Hepatocyte (in vitro differentiated cells): ENCODE data around the gene CNP.

Experiments used
- EZH2 ChIP-seq: fragments of 200-600 bp; sonication (generic); IDR thresholded peaks from 2 replicates; pipeline ENCODE4 v1.6.1; 2016; ENCODE audit warnings: antibody characterized with exemption, mild to moderate bottlenecking, borderline replicate concordance
- EZH2phosphoT487 ChIP-seq: fragments of 200-600 bp; sonication (generic); IDR thresholded peaks from one replicate; pipeline ENCODE4 v1.6.1; 2018; ENCODE audit warnings: antibody characterized with exemption, mild to moderate bottlenecking, low read depth, moderate library complexity; ENCODE audit not compliant: unreplicated experiment, severe bottlenecking
- TF ChIP-seq, protein P1 (sequence below): fragments of 200-600 bp; sonication (generic); IDR thresholded peaks from 2 replicates; pipeline ENCODE4 v1.5.1; 2016; ENCODE audit warnings: antibody characterized with exemption, mild to moderate bottlenecking; ENCODE audit not compliant: poor library complexity

DNA sequence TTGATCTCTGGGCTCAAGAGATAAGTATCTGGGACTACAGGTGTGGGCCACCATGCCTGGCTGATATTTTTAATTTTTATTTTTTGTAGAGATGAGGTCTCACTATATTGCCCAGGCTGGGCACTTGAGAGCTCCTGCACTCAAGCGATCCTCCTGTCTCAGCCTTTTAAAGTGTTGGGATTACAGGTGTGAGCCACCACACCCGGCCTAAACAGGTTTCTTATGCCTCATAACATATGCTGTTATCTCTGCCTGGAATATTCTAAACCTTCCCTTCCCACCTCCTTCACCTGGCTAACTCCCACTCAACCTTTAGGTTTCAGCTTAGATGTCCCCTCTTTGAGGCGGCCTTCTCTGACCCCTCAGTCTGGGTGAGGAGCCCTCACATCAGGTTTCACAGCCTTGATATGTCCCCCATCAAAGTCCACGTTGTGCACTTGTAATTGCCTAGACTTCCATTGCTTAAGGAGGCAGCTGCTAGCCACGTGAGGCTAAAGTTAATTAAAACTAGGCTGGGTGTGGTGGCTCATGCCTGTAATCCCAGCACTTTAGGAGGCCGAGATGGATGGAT, 8.6 kb upstream of the CNP start:
- TF ChIP-seq, protein P1, sequence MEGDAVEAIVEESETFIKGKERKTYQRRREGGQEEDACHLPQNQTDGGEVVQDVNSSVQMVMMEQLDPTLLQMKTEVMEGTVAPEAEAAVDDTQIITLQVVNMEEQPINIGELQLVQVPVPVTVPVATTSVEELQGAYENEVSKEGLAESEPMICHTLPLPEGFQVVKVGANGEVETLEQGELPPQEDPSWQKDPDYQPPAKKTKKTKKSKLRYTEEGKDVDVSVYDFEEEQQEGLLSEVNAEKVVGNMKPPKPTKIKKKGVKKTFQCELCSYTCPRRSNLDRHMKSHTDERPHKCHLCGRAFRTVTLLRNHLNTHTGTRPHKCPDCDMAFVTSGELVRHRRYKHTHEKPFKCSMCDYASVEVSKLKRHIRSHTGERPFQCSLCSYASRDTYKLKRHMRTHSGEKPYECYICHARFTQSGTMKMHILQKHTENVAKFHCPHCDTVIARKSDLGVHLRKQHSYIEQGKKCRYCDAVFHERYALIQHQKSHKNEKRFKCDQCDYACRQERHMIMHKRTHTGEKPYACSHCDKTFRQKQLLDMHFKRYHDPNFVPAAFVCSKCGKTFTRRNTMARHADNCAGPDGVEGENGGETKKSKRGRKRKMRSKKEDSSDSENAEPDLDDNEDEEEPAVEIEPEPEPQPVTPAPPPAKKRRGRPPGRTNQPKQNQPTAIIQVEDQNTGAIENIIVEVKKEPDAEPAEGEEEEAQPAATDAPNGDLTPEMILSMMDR, result no peak
- TF ChIP-seq EZH2 (no peak), EZH2phosphoT487 (no peak)
